Measurements from ENCODE around the gene ZNF148.

GRCh38 chr3:125229707-125230106, 145.4 kb downstream of the ZNF148 start:
- TF ChIP-seq CTCF (conservative IDR thresholded peaks at IDR 0.05; ENCODE audit: low read depth, low read length), result no peak
- no peak for TF ChIP-seq EZH2 (IDR thresholded peaks at IDR 0.05; ENCODE audit: borderline replicate concordance, low read depth, low read length, poor library complexity, severe bottlenecking)
